PC-3 (cell line): ENCODE results near the gene RREB1. TPM values are rescaled to one million over a fixed set of nuclear protein-coding genes. Genes with fewer than 3 reads are reported as not detected.

Experiments
- ATAC-seq: fragments of 200-7000 bp; cut with Tn5 transposase; 2 replicates; pipeline ENCODE4 v1.9.1; 2020; ENCODE audit warnings: mild to moderate bottlenecking, moderate library complexity
- BruUV-seq: library from RNA; stranded (reverse); fragments of 400-500 nt; replicated peaks from 2 replicates; lab custom pipeline; 2021; lab: Mats Ljungman, UMichigan
- CTCF ChIA-PET: fragments of 300-600 bp; sonication (Branson Sonifier 250); formaldehyde crosslinking; loops from one replicate; lab custom pipeline; 2022; ENCODE audit warnings: antibody characterized with exemption; lab: Charles Lee
- POLR2A ChIA-PET: fragments of 300-600 bp; sonication (Branson Sonifier 250); formaldehyde crosslinking; loops from one replicate; lab custom pipeline; 2022; ENCODE audit warnings: antibody characterized with exemption; ENCODE audit not compliant: unreplicated experiment; lab: Charles Lee
- DNase-seq: peaks from one replicate; pipeline ENCODE4 v3.0.0-alpha.2; 2015
- H2AFZ ChIP-seq: fragments of 300-600 bp; sonication (generic); 2 replicates; pipeline ENCODE4 v1.6.0; 2016; ENCODE audit warnings: antibody characterized with exemption, low read length
- H3F3A ChIP-seq: fragments of 300-600 bp; sonication (generic); one replicate; pipeline ENCODE4 v1.6.0; 2017; ENCODE audit warnings: antibody characterized with exemption, low read length, control low read depth, mild to moderate bottlenecking; ENCODE audit not compliant: unreplicated experiment
- H3K27ac ChIP-seq: fragments of 300-600 bp; sonication (generic); 2 replicates; pipeline ENCODE4 v1.5.1; 2016; ENCODE audit warnings: mild to moderate bottlenecking, low read length
- H3K27me3 ChIP-seq: fragments of 300-600 bp; sonication (generic); 2 replicates; pipeline ENCODE4 v1.6.1; 2016; ENCODE audit warnings: low read length, mixed read lengths
- H3K36me3 ChIP-seq: fragments of 300-600 bp; sonication (generic); 2 replicates; pipeline ENCODE4 v1.6.1; 2016; ENCODE audit warnings: low read depth, mixed run types, low read length, mixed read lengths
- H3K4me1 ChIP-seq: fragments of 300-600 bp; sonication (generic); 2 replicates; pipeline ENCODE4 v1.5.1; 2016; ENCODE audit warnings: low read length; ENCODE audit not compliant: insufficient read depth
- H3K4me2 ChIP-seq: fragments of 300-600 bp; sonication (generic); 2 replicates; pipeline ENCODE4 v1.6.0; 2016; ENCODE audit warnings: low read length
- H3K4me3 ChIP-seq: fragments of 300-600 bp; sonication (generic); 2 replicates; pipeline ENCODE4 v1.5.1; 2016; ENCODE audit warnings: mild to moderate bottlenecking, low read length, mixed read lengths
- H3K79me2 ChIP-seq: fragments of 300-600 bp; sonication (generic); 2 replicates; pipeline ENCODE4 v1.6.1; 2017; ENCODE audit warnings: low read length, mixed read lengths
- H3K9ac ChIP-seq: fragments of 300-600 bp; sonication (generic); 2 replicates; pipeline ENCODE4 v1.6.0; 2016; ENCODE audit warnings: mild to moderate bottlenecking, low read length
- H3K9me2 ChIP-seq: fragments of 300-600 bp; sonication (generic); replicated peaks from 2 replicates; pipeline ENCODE4 v1.6.1; 2016; ENCODE audit warnings: mixed run types, low read length, mixed read lengths
- H3K9me3 ChIP-seq: fragments of 300-600 bp; sonication (generic); 2 replicates; pipeline ENCODE4 v1.6.1; 2016; ENCODE audit warnings: low read length, mixed read lengths
- H4K20me1 ChIP-seq: fragments of 300-600 bp; sonication (generic); 2 replicates; pipeline ENCODE4 v1.6.1; 2016; ENCODE audit warnings: low read length, mixed read lengths
- CTCF ChIP-seq: fragments of 300-600 bp; sonication (generic); conservative IDR thresholded peaks from 2 replicates; pipeline ENCODE4 v1.5.1; 2017; ENCODE audit warnings: antibody characterized with exemption, low read depth, mild to moderate bottlenecking, low read length
- EZH2 ChIP-seq: fragments of 300-600 bp; sonication (generic); IDR thresholded peaks from one replicate; pipeline ENCODE4 v1.6.1; 2017; ENCODE audit warnings: antibody characterized with exemption, mild to moderate bottlenecking, low read length; ENCODE audit not compliant: unreplicated experiment
- EZH2phosphoT487 ChIP-seq: fragments of 300-600 bp; sonication (generic); IDR thresholded peaks from 2 replicates; pipeline ENCODE4 v1.6.1; 2018; ENCODE audit warnings: mild to moderate bottlenecking, antibody characterized with exemption, low read length, borderline replicate concordance
- intact Hi-C: fragments of 100-400 bp; cut with micrococcal nuclease; formaldehyde crosslinking; loops from 2 replicates; pipeline ENCODE4 v1.9.0; 2023
- total RNA-seq: library from RNA; depleted of rRNA; stranded (reverse); fragments of >200 nt; gene quantifications from 2 replicates; pipeline ENCODE4 v1.2.3, GENCODE V29; 2014

The RREB1 gene
- total RNA-seq, 1 experiment from 2014 or later = 26.0 TPM

- H3F3A ChIP-seq = no peaks in the 10 kb centered on the region
- H3K9me2 ChIP-seq = no peaks in the 10 kb centered on the region
- peaks cover 20% of the 10 kb centered on the region; the same call in 1 of the 2 replicates for H4K20me1 ChIP-seq
- peaks cover 96% of the 10 kb centered on the region for H3K79me2 ChIP-seq
- peaks cover 26% of the 10 kb centered on the region for H3K4me1 ChIP-seq
- no peak for TF ChIP-seq EZH2
- TF ChIP-seq EZH2phosphoT487 = no peak
- no peak for TF ChIP-seq CTCF
- no peak for ATAC-seq
- no peak for DNase-seq
- 0 out of 2 replicates have a peak, but pooled peaks cover 7% of the 10 kb centered on the region for H3K36me3 ChIP-seq
- ChIA-PET POLR2A (no interaction called here), CTCF (no interaction called here)
- H3K27ac ChIP-seq = no peak overlapping the region
- no TSS peak for BruUV-seq
- no peak overlapping the region for H3K4me3 ChIP-seq
- H3K9ac ChIP-seq = no peak overlapping the region
- H3K9me3 ChIP-seq = no peaks in the 10 kb centered on the region
- H3K4me2 ChIP-seq = no peak overlapping the region
- H3K27me3 ChIP-seq = no peaks in the 10 kb centered on the region
- no peak overlapping the region for H2AFZ ChIP-seq
- intact Hi-C loops = no loop called here
Observed at GRCh38 chr6:7165890-7166267, 58.1 kb downstream of the RREB1 start.

GRCh38 chr6:7166410-7167293 is 58.9 kb downstream of the RREB1 start:
- Histone ChIP-seq H3K27ac (no peak overlapping the region), H3K9ac (no peak overlapping the region), H3K4me1 (peaks cover 18% of the 10 kb centered on the region), H3K36me3 (0 out of 2 replicates have a peak, but pooled peaks cover 6% of the 10 kb centered on the region), H3K27me3 (no peaks in the 10 kb centered on the region), H3K9me3 (no peaks in the 10 kb centered on the region), H3F3A (no peaks in the 10 kb centered on the region), H4K20me1 (peaks cover 20% of the 10 kb centered on the region; the same call in 1 of the 2 replicates), H3K4me2 (no peak overlapping the region), H3K79me2 (peaks cover 96% of the 10 kb centered on the region), H3K4me3 (no peak overlapping the region), H3K9me2 (no peaks in the 10 kb centered on the region), H2AFZ (no peak overlapping the region)
- ChIA-PET CTCF (no interaction called here), POLR2A (no interaction called here)
- no TSS peak for BruUV-seq
- TF ChIP-seq CTCF (no peak), EZH2 (no peak), EZH2phosphoT487 (no peak)
- ATAC-seq (no peak), DNase-seq (no peak)
- intact Hi-C loops = no loop called here

- Histone ChIP-seq H3K27me3 (no peaks in the 10 kb centered on the region), H3K27ac (no peak overlapping the region), H3K9ac (no peak overlapping the region), H4K20me1 (peaks cover 20% of the 10 kb centered on the region; the same call in 1 of the 2 replicates), H3K9me3 (no peaks in the 10 kb centered on the region), H3K79me2 (peaks cover 99% of the 10 kb centered on the region), H3K4me2 (no peak overlapping the region), H3K4me3 (no peak overlapping the region), H3F3A (no peaks in the 10 kb centered on the region), H3K4me1 (peaks cover 12% of the 10 kb centered on the region; the same call in 1 of the 2 replicates), H3K9me2 (no peaks in the 10 kb centered on the region), H2AFZ (no peak overlapping the region), H3K36me3 (no peaks in the 10 kb centered on the region)
- POLR2A ChIA-PET = no interaction called here
- no TSS peak for BruUV-seq
- TF ChIP-seq EZH2phosphoT487 = no peak
- no peak for TF ChIP-seq CTCF
- TF ChIP-seq EZH2 = no peak
- intact Hi-C loops = no loop called here
- CTCF ChIA-PET = no interaction called here
- DNase-seq (no peak), ATAC-seq (no peak)
Observed at GRCh38 chr6:7169296-7169721, 61.5 kb downstream of the RREB1 start.
